ENCODE results near the gene TSPAN12.

The TSPAN12 gene

DNA sequence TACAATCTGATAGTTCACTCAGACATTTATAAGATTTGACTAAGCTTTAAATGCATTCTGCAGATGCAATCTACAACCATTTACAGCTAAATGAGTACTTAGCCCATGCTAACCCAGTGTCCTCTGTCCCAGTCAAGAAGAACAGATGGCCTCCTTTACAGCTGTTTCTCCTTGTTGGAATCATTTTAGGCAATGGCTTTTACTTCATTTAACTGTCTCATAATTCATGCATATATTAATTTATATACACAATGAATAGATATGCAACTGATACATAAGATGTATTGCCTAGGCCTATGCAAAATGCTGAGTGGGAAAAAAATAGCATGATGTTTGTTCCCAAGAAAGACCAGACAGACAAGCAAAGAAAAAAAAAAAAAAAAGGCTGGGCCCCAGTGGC, 82.2 kb downstream of the TSPAN12 start:
- ATAC-seq: no peak
- TF ChIP-seq ARNTL (CRISPR knock-in tag; IDR thresholded peaks at IDR 0.05; ENCODE audit: borderline replicate concordance, low read depth) (no peak), ZNF8 (CRISPR knock-in tag; IDR thresholded peaks at IDR 0.05) (no peak), OSR1 (CRISPR knock-in tag; IDR thresholded peaks at IDR 0.05) (no peak), ZNF70 (CRISPR knock-in tag; IDR thresholded peaks at IDR 0.05) (no peak), ESRRG (CRISPR knock-in tag; IDR thresholded peaks at IDR 0.05) (no peak), GLIS3 (CRISPR knock-in tag; IDR thresholded peaks at IDR 0.05) (no peak), ZFP30 (CRISPR knock-in tag; IDR thresholded peaks at IDR 0.05) (no peak), SNAI2 (CRISPR knock-in tag; IDR thresholded peaks at IDR 0.05) (no peak), ZFP3 (CRISPR knock-in tag; IDR thresholded peaks at IDR 0.05) (no peak), ZC3H10 (CRISPR knock-in tag; IDR thresholded peaks at IDR 0.05) (no peak), TCF4 (CRISPR knock-in tag; IDR thresholded peaks at IDR 0.05; ENCODE audit: borderline replicate concordance) (peak; percentile 97), BACH2 (CRISPR knock-in tag; IDR thresholded peaks at IDR 0.05; ENCODE audit: borderline replicate concordance) (no peak), ZNF565 (CRISPR knock-in tag; conservative IDR thresholded peaks at IDR 0.05; ENCODE audit: low read depth) (no peak)
- TF ChIP-seq, protein P1, sequence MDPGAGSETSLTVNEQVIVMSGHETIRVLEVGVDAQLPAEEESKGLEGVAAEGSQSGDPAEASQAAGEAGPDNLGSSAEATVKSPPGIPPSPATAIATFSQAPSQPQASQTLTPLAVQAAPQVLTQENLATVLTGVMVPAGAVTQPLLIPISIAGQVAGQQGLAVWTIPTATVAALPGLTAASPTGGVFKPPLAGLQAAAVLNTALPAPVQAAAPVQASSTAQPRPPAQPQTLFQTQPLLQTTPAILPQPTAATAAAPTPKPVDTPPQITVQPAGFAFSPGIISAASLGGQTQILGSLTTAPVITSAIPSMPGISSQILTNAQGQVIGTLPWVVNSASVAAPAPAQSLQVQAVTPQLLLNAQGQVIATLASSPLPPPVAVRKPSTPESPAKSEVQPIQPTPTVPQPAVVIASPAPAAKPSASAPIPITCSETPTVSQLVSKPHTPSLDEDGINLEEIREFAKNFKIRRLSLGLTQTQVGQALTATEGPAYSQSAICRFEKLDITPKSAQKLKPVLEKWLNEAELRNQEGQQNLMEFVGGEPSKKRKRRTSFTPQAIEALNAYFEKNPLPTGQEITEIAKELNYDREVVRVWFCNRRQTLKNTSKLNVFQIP (CRISPR knock-in tag; IDR thresholded peaks at IDR 0.05; ENCODE audit: borderline replicate concordance, low read depth): no peak
- TF ChIP-seq, protein P2, sequence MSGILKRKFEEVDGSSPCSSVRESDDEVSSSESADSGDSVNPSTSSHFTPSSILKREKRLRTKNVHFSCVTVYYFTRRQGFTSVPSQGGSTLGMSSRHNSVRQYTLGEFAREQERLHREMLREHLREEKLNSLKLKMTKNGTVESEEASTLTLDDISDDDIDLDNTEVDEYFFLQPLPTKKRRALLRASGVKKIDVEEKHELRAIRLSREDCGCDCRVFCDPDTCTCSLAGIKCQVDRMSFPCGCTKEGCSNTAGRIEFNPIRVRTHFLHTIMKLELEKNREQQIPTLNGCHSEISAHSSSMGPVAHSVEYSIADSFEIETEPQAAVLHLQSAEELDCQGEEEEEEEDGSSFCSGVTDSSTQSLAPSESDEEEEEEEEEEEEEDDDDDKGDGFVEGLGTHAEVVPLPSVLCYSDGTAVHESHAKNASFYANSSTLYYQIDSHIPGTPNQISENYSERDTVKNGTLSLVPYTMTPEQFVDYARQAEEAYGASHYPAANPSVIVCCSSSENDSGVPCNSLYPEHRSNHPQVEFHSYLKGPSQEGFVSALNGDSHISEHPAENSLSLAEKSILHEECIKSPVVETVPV (CRISPR knock-in tag; IDR thresholded peaks at IDR 0.05): 0 out of 2 replicates have a peak, but pooled peaks have one; percentile 44
- TF ChIP-seq, protein P3, sequence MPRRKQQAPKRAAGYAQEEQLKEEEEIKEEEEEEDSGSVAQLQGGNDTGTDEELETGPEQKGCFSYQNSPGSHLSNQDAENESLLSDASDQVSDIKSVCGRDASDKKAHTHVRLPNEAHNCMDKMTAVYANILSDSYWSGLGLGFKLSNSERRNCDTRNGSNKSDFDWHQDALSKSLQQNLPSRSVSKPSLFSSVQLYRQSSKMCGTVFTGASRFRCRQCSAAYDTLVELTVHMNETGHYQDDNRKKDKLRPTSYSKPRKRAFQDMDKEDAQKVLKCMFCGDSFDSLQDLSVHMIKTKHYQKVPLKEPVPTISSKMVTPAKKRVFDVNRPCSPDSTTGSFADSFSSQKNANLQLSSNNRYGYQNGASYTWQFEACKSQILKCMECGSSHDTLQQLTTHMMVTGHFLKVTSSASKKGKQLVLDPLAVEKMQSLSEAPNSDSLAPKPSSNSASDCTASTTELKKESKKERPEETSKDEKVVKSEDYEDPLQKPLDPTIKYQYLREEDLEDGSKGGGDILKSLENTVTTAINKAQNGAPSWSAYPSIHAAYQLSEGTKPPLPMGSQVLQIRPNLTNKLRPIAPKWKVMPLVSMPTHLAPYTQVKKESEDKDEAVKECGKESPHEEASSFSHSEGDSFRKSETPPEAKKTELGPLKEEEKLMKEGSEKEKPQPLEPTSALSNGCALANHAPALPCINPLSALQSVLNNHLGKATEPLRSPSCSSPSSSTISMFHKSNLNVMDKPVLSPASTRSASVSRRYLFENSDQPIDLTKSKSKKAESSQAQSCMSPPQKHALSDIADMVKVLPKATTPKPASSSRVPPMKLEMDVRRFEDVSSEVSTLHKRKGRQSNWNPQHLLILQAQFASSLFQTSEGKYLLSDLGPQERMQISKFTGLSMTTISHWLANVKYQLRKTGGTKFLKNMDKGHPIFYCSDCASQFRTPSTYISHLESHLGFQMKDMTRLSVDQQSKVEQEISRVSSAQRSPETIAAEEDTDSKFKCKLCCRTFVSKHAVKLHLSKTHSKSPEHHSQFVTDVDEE (CRISPR knock-in tag; IDR thresholded peaks at IDR 0.05): peak; percentile 93

- no peak for ATAC-seq
- no peak for TF ChIP-seq TCF4 (CRISPR knock-in tag; IDR thresholded peaks at IDR 0.05; ENCODE audit: borderline replicate concordance)
- no peak for TF ChIP-seq ZNF8 (CRISPR knock-in tag; IDR thresholded peaks at IDR 0.05)
- no peak for TF ChIP-seq ESRRG (CRISPR knock-in tag; IDR thresholded peaks at IDR 0.05)
- no peak for TF ChIP-seq BACH2 (CRISPR knock-in tag; IDR thresholded peaks at IDR 0.05; ENCODE audit: borderline replicate concordance)
- TF ChIP-seq, protein P1 (CRISPR knock-in tag; IDR thresholded peaks at IDR 0.05; ENCODE audit: borderline replicate concordance, low read depth): no peak
- no peak for TF ChIP-seq SNAI2 (CRISPR knock-in tag; IDR thresholded peaks at IDR 0.05)
- TF ChIP-seq, protein P2 (CRISPR knock-in tag; IDR thresholded peaks at IDR 0.05): no peak
- TF ChIP-seq ZC3H10 (CRISPR knock-in tag; IDR thresholded peaks at IDR 0.05): no peak
- TF ChIP-seq TOX (CRISPR knock-in tag; IDR thresholded peaks at IDR 0.05; ENCODE audit: borderline replicate concordance): no peak
- TF ChIP-seq, protein P4, sequence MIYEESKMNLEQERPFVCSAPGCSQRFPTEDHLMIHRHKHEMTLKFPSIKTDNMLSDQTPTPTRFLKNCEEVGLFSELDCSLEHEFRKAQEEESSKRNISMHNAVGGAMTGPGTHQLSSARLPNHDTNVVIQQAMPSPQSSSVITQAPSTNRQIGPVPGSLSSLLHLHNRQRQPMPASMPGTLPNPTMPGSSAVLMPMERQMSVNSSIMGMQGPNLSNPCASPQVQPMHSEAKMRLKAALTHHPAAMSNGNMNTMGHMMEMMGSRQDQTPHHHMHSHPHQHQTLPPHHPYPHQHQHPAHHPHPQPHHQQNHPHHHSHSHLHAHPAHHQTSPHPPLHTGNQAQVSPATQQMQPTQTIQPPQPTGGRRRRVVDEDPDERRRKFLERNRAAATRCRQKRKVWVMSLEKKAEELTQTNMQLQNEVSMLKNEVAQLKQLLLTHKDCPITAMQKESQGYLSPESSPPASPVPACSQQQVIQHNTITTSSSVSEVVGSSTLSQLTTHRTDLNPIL (CRISPR knock-in tag; IDR thresholded peaks at IDR 0.05; ENCODE audit: low read depth): no peak
- TF ChIP-seq, protein P3 (CRISPR knock-in tag; IDR thresholded peaks at IDR 0.05): no peak
- TF ChIP-seq, protein P5, sequence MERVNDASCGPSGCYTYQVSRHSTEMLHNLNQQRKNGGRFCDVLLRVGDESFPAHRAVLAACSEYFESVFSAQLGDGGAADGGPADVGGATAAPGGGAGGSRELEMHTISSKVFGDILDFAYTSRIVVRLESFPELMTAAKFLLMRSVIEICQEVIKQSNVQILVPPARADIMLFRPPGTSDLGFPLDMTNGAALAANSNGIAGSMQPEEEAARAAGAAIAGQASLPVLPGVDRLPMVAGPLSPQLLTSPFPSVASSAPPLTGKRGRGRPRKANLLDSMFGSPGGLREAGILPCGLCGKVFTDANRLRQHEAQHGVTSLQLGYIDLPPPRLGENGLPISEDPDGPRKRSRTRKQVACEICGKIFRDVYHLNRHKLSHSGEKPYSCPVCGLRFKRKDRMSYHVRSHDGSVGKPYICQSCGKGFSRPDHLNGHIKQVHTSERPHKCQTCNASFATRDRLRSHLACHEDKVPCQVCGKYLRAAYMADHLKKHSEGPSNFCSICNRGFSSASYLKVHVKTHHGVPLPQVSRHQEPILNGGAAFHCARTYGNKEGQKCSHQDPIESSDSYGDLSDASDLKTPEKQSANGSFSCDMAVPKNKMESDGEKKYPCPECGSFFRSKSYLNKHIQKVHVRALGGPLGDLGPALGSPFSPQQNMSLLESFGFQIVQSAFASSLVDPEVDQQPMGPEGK (CRISPR knock-in tag; IDR thresholded peaks at IDR 0.05; ENCODE audit: borderline replicate concordance): no peak
- no peak for TF ChIP-seq ZFP3 (CRISPR knock-in tag; IDR thresholded peaks at IDR 0.05)
- no peak for TF ChIP-seq GLIS3 (CRISPR knock-in tag; IDR thresholded peaks at IDR 0.05)
- no peak for TF ChIP-seq ARNTL (CRISPR knock-in tag; IDR thresholded peaks at IDR 0.05; ENCODE audit: borderline replicate concordance, low read depth)
Observed at GRCh38 chr7:120774481-120774880, 83.5 kb downstream of the TSPAN12 start.

Data from SK-N-SH treated with all-trans-retinoic acid at 6 μM for 48 hours (cell line).